ENCODE results near the gene PRKX.
"Not testable (repeated sequence)": the region's sequence is repeated elsewhere in the genome, so short reads cannot be mapped to it uniquely, and the experiment has no call there.

PRKX gene

GRCh38 chrX:3707673-3708274, 5.7 kb downstream of the PRKX start:
- DNase-seq: not testable (repeated sequence)

GRCh38 chrX:3706481-3706880, 7.0 kb downstream of the PRKX start:
- DNase-seq: no peak

GRCh38 chrX:3703251-3703650, 10.2 kb downstream of the PRKX start:
- DNase-seq: not testable (repeated sequence)

DNA sequence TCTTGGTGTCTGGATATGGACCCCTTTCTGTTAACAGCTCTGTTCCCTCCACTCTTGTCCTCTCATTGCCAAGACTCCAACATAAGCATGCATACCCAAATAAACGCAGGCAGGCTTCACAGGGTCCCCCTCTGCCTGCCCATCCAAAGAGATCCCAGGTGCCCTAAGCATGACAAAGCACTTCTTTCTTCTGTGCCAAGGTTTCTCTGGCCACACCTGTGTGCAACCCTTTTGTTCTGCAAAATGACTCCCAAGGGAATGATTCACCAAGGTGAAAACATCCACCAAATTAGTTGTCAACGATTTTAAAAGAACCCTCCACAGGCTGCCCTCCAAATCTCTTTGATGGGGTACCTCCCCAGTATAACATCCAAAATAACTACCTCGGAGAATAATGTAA, 11.4 kb downstream of the PRKX start:
- DNase-seq: not testable (repeated sequence)

DNA sequence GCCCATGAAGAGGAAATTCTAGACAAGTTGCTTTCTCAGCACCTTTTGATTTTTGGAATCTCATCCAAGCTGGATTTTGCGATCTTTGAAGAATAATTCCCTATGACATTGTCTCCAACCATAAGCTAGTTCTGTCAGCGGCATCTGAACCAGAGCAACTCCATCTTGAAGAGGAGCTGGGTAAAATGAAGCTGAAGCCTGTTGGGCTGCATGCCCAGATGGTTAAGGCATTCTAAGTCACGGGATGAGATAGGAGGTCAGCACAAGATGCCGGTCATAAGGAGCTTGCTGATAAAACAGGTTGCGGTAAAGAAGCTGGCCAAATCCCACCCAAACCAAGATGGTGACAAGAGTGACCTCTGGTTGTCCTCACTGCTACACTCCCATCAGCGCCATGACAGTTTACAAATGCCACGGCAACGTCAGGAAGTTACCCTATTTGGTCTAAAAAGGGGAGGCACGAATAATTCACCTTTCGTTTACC, 12.0 kb downstream of the PRKX start:
- DNase-seq: not testable (repeated sequence)

DNA sequence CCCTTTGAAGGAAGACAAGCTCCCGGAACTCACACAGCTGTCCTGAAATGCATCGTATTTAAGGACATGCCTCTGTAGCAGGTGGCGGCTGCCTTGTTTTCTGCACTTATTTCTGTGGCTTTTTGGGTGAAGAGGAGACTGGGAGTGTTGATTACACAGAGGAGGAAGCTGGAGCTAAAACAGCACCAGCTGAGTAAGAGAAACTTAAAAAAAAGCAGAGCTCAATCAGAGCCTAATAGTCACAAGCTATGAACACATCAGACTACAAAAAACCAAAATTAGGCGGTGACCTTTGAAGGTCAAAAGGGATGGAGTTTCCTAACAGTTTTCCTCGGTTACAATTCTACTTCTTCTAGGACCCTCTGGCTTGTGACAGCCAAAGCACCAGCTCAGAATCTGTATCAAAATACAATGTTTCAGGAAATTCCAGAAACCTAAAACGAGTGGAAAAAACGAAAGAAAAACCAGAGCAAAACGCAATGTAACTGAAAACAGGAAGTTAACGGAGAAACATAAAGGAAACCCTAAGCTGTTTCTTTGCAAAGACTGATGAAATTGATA, 13.5 kb downstream of the PRKX start:
- no peak for DNase-seq

- DNase-seq: no peak
Observed at GRCh38 chrX:3697701-3698279, 15.7 kb downstream of the PRKX start.

GRCh38 chrX:3697220-3697684, 16.2 kb downstream of the PRKX start:
- DNase-seq: no peak

- no peak for DNase-seq
Observed at GRCh38 chrX:3695536-3695935, 17.9 kb downstream of the PRKX start.

DNA sequence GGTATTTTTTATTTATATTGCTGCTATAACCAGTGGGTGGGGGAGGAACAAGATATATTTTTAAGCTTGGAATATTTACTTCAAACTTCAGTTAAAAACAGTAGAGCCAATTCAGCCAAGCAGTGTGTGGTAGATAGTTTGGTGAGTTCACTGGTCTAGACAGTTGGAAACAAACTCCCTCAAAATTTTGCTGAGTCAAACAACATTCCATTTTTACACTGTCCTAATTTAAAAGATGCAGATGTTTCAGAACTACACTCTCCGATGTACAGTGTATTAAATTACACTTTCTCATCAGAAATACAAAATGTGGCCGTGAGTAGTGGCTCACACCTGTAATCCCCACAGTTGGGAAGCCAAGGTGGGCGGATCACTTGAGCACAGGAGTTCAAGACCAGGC, 23.3 kb downstream of the PRKX start:
- DNase-seq: no peak

DNA sequence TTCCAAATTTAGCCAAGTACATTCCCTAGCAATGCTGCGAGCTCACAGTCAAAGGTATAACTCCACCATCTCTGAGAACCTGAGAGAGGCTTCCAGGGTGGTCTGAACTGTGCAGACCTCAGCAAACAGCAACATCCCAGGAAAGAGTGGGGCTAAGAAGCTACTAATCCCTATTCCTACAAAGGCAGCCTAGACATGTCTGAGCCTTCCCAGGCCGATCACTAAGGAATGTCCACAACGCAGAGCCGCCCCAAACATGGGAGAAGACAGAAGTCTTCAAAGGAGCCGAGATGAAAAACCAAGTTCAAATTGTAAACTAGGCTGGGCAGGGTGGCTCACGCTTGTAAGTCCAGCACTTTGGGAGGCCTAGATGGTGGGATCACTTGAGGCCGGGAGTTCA, 30.2 kb downstream of the PRKX start:
- DNase-seq: not testable (repeated sequence)

DNA sequence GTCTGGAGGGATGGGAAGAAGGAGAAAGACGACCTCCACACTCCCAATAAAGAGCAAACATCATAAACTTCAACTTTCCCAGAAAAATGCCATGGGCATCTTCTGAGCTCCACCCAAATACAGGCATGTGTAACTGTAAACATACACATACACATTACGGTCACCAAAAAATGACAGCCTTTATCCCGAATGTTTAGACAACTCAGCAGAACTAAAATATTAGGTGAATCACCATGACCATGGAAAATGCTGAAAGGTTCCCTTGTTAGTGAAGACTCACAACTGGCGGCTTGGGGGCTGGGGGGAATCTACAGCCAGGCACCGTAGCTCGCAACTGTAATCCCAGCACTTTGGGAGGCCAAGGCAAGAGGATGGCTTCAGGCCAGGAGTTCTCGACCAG, 33.0 kb downstream of the PRKX start:
- DNase-seq: no peak

DNA sequence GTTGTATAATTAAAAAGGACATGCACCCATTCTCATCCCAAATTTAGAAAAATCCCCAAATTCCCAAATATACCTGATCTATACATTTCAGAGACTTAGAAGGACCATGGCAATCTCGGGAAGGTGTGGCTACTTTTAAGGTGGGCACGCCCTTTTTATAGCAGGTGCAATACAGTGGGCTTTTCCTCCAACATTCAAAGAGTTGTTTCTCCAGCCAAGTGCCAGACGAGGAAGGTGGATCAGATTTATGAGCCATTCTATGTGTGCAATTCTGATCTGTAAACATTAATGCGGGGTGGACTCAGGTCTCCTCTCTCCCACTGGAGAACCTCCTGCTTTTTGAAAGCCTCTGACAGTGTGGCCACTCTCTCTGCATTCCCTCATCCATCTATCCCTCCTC, 33.8 kb downstream of the PRKX start:
- no peak for DNase-seq

DNA sequence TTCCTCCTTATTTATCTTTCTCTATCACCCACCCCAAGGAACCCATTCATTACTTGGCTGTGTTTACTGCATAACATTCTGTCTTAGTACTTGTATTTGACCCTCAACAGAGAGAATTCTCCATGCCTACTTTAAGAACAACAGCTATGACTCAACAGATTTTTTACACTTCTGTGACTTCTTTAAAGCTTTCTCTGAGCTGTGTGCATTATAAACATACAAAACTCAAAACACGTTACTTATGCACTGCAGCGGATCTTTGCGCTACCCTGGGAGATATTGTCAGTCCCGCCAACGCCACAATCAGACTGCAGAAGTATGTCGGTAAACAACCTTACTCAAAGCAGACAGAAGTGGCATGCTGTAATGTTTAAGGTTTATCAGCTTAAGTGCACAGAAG, 35.1 kb downstream of the PRKX start:
- DNase-seq: no peak

DNA sequence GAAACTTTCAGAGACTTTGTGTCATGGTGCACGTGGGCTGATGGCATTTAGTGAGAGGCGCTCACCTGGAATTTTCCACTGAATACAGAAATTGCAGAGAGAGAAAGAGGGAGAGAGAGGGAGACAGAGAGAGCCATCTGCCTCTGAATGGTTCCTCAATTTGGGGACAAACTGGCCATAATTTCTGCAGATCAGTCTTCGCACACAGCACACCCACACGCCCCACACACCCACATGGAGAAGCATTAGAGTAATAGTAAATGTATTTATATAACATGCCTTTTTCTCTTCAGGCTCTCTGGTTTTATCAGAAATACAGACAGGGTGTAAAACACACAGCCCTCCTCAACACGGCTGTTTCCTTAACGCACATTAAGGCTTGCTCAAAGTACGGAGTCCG, 38.6 kb downstream of the PRKX start:
- no peak for DNase-seq

- no peak for DNase-seq
Observed at GRCh38 chrX:3669841-3670475, 43.5 kb downstream of the PRKX start.

- DNase-seq: no peak
Observed at GRCh38 chrX:3666975-3667374, 46.5 kb downstream of the PRKX start.

- DNase-seq: no peak
Observed at GRCh38 chrX:3664921-3665320, 48.5 kb downstream of the PRKX start.

DNA sequence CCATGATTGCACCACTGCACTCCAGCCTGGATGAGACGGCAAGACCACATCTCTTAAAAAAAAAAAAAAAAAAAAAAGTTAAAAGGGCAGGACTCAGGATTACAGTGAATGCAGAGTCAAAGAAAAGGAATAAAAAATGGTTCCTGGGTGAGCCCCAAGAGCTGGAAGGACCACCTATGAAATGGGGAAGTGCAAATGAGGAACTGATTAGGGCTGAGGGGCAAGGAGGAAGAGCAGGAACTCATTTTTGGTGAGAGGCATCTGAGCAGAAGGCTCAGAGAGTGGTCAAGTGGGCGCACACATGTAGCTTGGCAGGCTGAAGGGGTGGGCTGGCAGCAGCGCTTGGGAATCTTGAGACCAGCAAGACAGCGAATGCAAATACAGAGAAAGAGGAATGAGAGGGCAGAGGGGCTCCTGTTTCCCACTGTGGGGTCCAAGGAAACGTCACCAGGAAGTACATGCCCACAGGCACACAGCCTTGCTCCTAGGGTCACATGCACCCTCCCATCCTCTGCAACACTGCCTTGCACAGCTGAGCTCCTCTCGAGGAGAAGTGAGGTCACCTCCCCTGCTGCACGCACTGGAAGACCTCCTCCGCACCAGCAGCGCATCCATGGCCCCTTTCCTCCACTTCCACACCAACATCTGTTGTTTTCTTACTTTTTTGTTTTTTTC, 49.7 kb downstream of the PRKX start:
- DNase-seq: not testable (repeated sequence)

DNA sequence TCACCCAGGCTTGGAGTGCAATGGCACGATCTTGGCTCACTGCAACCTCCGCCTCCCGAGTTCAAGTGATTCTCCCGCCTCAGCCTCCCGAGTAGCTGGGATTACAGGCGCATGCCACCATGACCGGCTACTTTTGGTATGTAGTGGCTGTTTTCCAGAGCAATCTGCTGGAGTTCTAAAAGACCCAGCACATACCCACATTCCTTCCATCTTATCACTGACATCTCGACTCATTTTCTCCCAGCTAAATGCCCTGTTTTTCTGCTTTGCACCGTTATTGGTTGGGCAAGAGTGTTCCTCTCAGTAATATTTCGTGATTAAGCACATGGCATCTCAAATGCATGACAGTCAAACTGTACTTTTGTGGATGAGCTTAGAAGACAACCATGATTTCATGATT, 53.7 kb downstream of the PRKX start:
- DNase-seq: no peak

GRCh38 chrX:3655181-3655580, 58.3 kb downstream of the PRKX start:
- DNase-seq: no peak

DNA sequence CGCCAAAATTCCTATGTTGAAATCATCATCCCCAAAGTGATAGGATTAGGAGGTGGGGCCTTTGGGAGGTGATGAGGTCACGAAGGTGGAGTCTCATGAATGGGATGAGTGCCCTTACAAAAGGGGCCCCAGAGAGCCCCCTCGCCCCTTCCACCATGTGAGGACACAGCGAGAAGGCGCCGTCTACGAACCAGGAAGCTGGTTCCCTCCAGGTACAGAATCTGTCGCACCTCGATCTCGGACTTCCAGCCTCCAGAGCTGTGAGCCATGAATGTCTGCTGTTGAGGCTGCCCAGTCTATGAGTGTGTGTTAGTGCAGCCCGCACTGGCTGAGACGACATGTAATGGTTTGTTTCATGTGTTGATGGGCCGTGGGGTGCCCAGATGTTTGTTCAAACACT, 60.3 kb downstream of the PRKX start:
- no peak for DNase-seq

DNA sequence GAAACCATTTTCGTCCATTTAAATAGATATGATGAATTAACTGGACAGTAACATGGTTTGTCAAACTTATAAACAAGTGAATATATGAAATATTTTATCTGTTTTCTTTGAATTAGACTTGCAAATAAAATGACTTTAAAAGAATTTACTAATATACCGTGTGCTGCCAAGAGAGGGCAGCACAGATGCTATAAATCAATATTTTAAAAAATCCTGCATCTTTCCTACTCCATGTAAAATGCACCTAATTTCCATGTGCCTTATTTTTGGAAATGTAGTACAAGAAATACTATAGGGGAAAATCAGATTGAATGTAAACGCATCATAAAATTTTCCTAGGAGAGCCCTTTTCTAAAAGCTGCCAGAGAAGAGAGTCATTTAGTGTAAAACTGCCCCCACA, 62.2 kb downstream of the PRKX start:
- no peak for DNase-seq

DNA sequence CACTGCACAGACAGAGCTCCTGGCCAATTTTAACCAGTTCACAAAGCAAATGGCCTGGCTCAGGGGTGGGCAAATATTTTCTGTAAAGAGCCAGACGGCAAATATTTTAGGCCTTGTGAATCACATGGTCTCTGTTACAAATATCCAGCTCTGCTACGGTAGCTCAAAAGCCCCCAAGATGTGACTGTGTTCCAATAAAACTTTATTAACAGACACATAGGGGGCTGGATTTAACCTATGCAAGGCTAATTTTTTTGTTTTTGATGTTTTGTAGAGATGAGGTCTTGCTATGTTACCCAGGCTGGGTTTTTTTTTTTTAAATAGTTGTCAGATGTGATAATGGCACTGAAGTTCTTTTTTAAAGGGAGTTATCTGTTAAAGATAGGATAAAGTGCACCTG, 65.4 kb downstream of the PRKX start:
- no peak for DNase-seq

Data from activated T-cell treated with anti-CD3 and anti-CD28 coated beads for 4 hours (primary cell).